Mesangial cell (primary cell): ENCODE results near the gene REPS1. TPM values are rescaled to one million over a fixed set of nuclear protein-coding genes. Genes with fewer than 3 reads are reported as not detected.

ENCODE experiments used
- total RNA-seq: library from RNA; depleted of rRNA; stranded (reverse); fragments of >200 nt; gene quantifications from 2 replicates; pipeline ENCODE4 v1.2.3, GENCODE V29; 2015

Gene REPS1, protein sequence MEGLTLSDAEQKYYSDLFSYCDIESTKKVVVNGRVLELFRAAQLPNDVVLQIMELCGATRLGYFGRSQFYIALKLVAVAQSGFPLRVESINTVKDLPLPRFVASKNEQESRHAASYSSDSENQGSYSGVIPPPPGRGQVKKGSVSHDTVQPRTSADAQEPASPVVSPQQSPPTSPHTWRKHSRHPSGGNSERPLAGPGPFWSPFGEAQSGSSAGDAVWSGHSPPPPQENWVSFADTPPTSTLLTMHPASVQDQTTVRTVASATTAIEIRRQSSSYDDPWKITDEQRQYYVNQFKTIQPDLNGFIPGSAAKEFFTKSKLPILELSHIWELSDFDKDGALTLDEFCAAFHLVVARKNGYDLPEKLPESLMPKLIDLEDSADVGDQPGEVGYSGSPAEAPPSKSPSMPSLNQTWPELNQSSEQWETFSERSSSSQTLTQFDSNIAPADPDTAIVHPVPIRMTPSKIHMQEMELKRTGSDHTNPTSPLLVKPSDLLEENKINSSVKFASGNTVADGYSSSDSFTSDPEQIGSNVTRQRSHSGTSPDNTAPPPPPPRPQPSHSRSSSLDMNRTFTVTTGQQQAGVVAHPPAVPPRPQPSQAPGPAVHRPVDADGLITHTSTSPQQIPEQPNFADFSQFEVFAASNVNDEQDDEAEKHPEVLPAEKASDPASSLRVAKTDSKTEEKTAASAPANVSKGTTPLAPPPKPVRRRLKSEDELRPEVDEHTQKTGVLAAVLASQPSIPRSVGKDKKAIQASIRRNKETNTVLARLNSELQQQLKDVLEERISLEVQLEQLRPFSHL
- total RNA-seq: 18.6 and 31.0 TPM in 2 replicates

GRCh38 chr6:138987643-138988468 lies at the start of gene REPS1:
Gene REPS1 (minus strand): TSS chr6:138988253. CDS start chr6:138987682, 571 bp downstream.

DNA sequence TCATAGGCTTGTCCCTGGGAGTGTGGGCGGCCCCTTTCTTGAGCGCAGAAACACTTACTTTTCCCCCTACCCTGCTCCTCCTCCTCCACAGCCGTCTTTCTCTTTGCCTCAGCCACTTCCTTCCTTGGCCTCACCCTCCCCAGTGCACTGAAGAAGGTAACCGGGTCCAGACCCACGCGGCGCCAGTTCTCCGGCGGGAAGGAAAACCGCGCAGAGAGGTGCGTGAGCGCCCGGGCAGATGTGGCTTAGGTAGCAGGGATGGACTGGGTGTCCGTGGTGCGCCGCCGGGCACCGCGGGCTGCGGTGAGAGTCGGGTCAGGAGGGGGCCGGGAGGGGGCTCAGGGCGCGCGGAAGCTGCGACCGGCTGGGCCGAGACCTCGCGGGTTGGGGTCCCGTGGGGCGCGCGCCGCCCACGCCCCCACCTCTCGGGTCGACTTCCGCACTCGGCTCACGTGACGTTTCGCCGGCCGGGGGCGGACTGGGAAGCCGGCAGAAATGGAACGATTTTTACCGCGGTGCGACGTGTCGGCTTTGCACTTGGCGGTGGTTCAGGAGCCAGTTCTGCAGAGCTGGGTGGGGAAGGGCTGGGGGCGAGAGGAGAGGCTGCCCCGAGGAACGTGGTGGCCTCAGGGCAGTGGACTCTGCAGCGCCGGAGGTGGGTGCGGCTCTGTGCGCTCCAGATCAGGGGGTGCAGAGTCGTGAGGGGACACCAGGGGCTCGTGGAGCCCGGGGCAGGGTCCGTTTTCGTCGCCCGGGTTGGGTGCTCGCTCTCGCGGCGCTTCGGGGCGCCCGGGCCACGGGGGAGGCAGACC lies 40.8 kb upstream of the REPS1 start, which contains the start of gene ABRACL:
TSS of gene ABRACL (plus strand) at position 88 of the 812 bp plus-strand sequence. CDS start 5,416 bp downstream, outside the sequence.

Other genes with a start within 250 kb of the REPS1 start
- 7.5 and 11.5 TPM in 2 replicates for gene CCDC28A, start 214.5 kb downstream of the REPS1 start, total RNA-seq
- gene ECT2L, start 192.2 kb downstream of the REPS1 start, total RNA-seq: not detected in 2 replicates
- gene ABRACL, start 40.5 kb upstream of the REPS1 start, total RNA-seq: 38.6 and 44.9 TPM in 2 replicates
- 6.7 and 9.5 TPM in 2 replicates for gene HECA, start 146.8 kb upstream of the REPS1 start, total RNA-seq